SJSA1 (cell line): ENCODE data around the gene TECTA. TPM values are rescaled to one million over a fixed set of nuclear protein-coding genes. Genes with fewer than 3 reads are reported as not detected.
"Not testable (repeated sequence)": the region's sequence is repeated elsewhere in the genome, so short reads cannot be mapped to it uniquely, and the experiment has no call there.

Experiments
- DNase-seq, 2 experiments: peaks; one replicate each; pipeline ENCODE4 v3.0.0-alpha.2; 2015 to 2020; ENCODE audit warnings: low spot score in 2 of 2, low read depth in 1 of 2
- H3K27ac ChIP-seq: fragments of 250-450 bp; sonication (Bioruptor Pico); 2 replicates; pipeline ENCODE4 v1.5.1; 2020; ENCODE audit warnings: mild to moderate bottlenecking, moderate library complexity
- H3K27me3 ChIP-seq: fragments of 250-450 bp; sonication (Bioruptor Pico); replicated peaks from 2 replicates; pipeline ENCODE4 v1.5.1; 2020; ENCODE audit warnings: mild to moderate bottlenecking, moderate library complexity
- H3K36me3 ChIP-seq: fragments of 250-450 bp; sonication (Bioruptor Pico); 2 replicates; pipeline ENCODE4 v1.5.1; 2020; ENCODE audit warnings: mild to moderate bottlenecking
- H3K4me1 ChIP-seq: fragments of 250-450 bp; sonication (Bioruptor Pico); replicated peaks from 2 replicates; pipeline ENCODE4 v1.6.1; 2021; ENCODE audit warnings: mild to moderate bottlenecking
- H3K4me3 ChIP-seq: fragments of 250-450 bp; sonication (Bioruptor Pico); 2 replicates; pipeline ENCODE4 v1.5.1; 2020; ENCODE audit warnings: mild to moderate bottlenecking
- H3K9me3 ChIP-seq: fragments of 250-450 bp; sonication (Bioruptor Pico); replicated peaks from 2 replicates; pipeline ENCODE4 v1.5.1; 2020; ENCODE audit warnings: mild to moderate bottlenecking
- total RNA-seq: library from RNA; depleted of rRNA; stranded (reverse); fragments of >200 nt; shearing (Covaris generic); gene quantifications from 2 replicates; pipeline ENCODE4 v1.2.3, GENCODE V29; 2014

The TECTA gene
- total RNA-seq, 1 experiment from 2014 or later = 0.03 TPM

DNA sequence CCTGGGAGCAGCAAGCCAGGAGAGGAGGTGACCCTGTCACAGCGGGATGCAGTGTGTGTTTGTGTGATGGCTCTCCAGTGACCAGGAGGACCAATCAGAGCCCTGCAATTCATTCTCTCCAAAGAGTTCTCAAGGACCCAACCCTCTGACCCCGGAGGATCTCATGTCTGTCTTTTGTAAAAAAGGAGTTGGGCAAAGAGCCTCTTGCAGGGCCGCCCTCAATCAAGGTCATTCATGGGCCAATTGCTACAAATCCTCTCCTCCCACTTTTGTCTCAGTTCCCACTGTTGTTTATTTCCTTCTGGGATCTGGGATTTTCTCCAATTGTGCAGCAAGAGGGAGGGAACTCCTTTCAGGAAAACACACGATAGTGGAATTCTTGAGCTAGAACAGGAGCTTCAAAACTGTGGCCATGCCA lies 4.0 kb downstream of the TECTA start:
- no peak overlapping the region for H3K27ac ChIP-seq
- peaks cover 6% of the 10 kb centered on the region; the same call in 1 of the 2 replicates for H3K4me1 ChIP-seq
- H3K4me3 ChIP-seq = no peak overlapping the region
- H3K27me3 ChIP-seq = no peaks in the 10 kb centered on the region
- no peaks in the 10 kb centered on the region for H3K36me3 ChIP-seq
- H3K9me3 ChIP-seq = no peaks in the 10 kb centered on the region
- no peak for DNase-seq

DNA sequence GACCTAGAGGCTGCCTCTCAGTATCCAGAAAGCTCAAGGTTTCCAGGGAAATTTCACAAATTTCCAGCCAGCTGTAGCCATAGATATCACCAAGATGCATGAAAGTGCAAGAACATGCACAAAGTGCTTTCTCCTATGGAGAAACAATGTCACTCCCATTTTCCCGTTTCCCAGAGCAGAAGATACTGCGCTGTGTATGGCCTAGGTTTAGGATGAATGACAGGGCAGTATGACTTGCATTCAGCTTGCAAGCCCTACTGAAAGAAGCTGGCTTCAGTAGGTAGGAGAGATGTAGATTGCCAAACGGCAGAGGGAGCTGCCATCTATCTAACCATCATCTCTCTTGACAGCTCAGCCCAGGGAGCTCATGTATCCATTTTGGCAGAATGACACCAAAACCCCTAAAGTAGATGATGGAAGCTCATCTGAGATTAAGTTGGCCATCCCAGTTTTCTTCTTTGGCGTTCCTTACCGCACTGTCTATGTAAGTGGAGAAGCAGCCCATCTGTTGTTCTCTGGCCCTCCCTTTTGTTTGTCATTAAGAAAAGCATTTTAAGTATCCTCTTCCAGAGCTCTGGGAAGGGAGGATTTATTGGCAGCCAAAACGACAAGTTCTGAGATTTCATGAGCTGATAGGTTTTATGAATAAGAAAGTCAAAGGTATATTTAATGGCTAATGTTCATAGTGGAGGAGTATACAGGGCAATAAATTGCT lies 4.6 kb downstream of the TECTA start:
- H3K4me1 ChIP-seq = peaks cover under 1% of the 10 kb centered on the region; the same call in 1 of the 2 replicates
- H3K27me3 ChIP-seq = no peaks in the 10 kb centered on the region
- no peak overlapping the region for H3K27ac ChIP-seq
- no peaks in the 10 kb centered on the region for H3K36me3 ChIP-seq
- no peaks in the 10 kb centered on the region for H3K9me3 ChIP-seq
- no peak overlapping the region for H3K4me3 ChIP-seq
- DNase-seq = no peak

DNA sequence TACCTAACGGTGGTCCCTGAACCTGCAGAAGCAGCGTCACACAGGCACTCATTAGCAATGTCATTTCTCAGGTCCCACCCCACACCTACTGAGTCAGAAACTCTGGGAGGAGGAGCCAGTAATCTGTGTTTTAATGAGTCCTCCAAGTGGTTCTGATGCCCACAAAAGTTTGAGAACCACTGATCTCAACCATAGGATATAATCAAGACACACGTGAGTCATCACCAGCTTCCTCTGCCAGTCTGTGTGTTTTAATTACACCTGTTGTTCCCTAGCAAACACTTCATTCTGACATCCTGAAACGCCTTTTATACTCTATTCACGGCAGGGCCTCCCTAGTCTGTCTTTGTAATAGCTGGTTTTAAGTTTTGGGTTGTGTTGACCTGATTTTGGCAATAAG lies 5.8 kb downstream of the TECTA start:
- H3K9me3 ChIP-seq = no peaks in the 10 kb centered on the region
- H3K27ac ChIP-seq = no peak overlapping the region
- no peaks in the 10 kb centered on the region for H3K36me3 ChIP-seq
- H3K4me3 ChIP-seq = no peak overlapping the region
- H3K4me1 ChIP-seq = no peaks in the 10 kb centered on the region
- peaks cover 2% of the 10 kb centered on the region; the same call in 1 of the 2 replicates for H3K27me3 ChIP-seq
- no peak for DNase-seq

DNA sequence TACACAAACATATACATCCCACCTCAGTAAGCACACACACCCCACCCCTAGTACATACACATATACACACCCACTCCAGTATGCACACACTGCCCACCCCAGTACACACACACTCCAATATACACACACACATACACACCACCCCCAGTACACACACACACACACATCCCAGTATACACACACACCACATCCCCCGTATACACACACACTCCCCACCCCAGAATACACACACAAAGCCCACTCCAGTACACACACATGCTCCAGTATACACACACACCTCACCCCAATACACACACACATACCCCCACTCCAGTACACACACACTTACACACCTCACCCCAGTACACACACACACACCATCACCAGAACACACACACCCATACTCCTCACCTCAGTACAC lies 7.4 kb downstream of the TECTA start:
- DNase-seq = no peak
- H3K4me1 ChIP-seq = no peaks in the 10 kb centered on the region
- no peaks in the 10 kb centered on the region for H3K9me3 ChIP-seq
- H3K4me3 ChIP-seq = no peak overlapping the region
- H3K36me3 ChIP-seq = no peaks in the 10 kb centered on the region
- no peak overlapping the region for H3K27ac ChIP-seq
- peaks cover 7% of the 10 kb centered on the region; the same call in 1 of the 2 replicates for H3K27me3 ChIP-seq

DNA sequence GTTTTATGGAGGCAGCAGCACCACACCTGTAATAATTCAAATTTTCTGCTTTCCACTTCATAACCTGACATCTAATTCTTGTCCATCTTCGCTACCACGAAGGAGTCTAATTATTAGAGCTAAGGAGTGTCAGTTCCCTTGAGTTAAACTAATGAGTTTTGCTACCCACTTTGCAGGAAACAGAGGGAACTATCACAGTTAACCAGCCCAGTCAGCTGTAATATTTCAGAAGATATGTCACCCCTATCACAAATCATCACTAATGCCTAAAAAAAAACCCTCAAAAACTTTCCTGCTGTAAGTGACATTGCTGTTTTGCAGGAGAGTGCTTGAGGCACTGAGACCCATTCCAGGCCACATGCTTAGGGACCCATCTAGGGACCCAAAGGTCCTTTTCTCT lies 8.4 kb downstream of the TECTA start:
- H3K9me3 ChIP-seq = no peaks in the 10 kb centered on the region
- no peak for DNase-seq
- H3K36me3 ChIP-seq = no peaks in the 10 kb centered on the region
- no peak overlapping the region for H3K4me3 ChIP-seq
- H3K4me1 ChIP-seq = no peaks in the 10 kb centered on the region
- peaks cover 7% of the 10 kb centered on the region; the same call in 1 of the 2 replicates for H3K27me3 ChIP-seq
- H3K27ac ChIP-seq = no peak overlapping the region

DNA sequence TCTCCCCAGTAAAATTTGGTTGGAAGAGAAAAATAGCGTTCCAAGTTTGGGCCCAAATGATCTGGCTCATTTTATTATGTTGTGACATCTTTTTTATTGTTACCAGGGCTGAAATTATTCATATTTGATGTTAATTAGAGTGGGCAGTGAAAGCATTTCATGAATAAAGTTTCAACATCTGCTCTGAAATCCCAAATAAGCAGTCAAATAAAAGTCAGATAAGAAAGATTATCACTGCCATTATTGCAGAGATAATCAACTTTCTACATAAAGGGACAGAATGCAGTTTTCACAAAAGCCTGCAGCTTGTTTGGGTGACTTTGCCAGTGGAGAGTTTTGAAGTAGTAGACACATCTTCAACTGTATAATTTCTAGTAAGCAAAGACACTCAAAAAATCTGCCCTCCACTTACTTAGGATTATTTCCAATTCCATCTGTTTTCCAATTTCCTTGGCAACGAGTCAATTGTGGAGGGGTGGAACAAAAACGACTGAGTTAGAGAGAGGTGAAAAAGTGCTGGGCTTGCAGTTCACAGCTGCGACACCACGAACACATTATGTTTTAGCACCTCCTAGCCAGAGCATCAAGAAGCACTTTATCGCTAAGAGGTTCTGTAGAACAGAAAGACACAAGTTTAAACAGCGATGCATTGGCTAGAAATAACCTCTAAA lies 9.0 kb downstream of the TECTA start:
- DNase-seq = no peak
- Histone ChIP-seq H3K27ac (no peak overlapping the region), H3K27me3 (peaks cover 7% of the 10 kb centered on the region; the same call in 1 of the 2 replicates)

DNA sequence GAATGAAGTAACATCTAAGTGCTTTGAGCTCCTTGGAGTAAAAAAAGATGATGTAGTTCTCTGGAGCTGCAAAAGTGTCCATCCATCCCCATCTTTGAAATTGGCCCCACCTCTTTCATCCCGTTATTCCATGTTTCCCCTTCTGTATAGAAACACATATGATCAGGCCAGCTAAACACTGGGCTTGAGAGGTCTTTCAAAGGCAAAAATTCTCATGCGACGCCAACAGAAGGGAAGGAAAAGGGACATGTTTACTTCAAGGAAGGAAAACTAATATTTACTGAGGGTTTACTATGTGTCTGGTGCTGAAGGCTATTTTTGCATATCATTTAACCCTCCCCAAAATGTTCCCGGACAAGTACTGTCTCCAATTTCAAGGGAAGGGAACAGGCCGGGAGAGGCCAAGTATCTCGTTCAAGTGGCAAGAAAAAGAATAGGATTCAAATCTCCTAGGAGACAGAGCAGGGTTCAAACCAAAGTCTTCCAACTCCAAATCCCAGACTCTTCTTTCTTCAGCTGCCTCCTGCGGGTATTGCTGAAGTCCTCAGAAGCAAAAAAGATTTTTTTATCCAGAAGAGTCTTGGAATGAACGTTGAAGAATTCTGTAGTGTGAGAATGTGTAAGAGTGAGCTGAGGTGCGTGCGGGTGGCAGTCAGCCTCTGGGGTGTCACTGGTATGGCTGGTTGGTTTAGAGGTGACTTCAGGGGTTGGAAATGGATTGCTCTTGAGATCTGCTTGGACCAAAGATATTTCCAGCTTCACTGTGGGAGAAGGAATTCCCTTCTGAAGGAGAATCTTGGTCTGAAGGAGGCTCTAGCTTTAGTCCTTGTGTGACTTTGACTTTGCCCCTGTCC lies 10.1 kb downstream of the TECTA start:
- Histone ChIP-seq H3K4me3 (no peak overlapping the region), H3K27me3 (peaks cover 7% of the 10 kb centered on the region; the same call in 1 of the 2 replicates), H3K36me3 (no peaks in the 10 kb centered on the region), H3K9me3 (no peaks in the 10 kb centered on the region), H3K4me1 (no peaks in the 10 kb centered on the region), H3K27ac (no peak overlapping the region)
- DNase-seq = no peak

More for the DNA sequence above, 9.0 kb downstream of the TECTA start:
- Histone ChIP-seq H3K9me3 (no peaks in the 10 kb centered on the region), H3K4me3 (no peak overlapping the region), H3K4me1 (no peaks in the 10 kb centered on the region), H3K36me3 (no peaks in the 10 kb centered on the region)

DNA sequence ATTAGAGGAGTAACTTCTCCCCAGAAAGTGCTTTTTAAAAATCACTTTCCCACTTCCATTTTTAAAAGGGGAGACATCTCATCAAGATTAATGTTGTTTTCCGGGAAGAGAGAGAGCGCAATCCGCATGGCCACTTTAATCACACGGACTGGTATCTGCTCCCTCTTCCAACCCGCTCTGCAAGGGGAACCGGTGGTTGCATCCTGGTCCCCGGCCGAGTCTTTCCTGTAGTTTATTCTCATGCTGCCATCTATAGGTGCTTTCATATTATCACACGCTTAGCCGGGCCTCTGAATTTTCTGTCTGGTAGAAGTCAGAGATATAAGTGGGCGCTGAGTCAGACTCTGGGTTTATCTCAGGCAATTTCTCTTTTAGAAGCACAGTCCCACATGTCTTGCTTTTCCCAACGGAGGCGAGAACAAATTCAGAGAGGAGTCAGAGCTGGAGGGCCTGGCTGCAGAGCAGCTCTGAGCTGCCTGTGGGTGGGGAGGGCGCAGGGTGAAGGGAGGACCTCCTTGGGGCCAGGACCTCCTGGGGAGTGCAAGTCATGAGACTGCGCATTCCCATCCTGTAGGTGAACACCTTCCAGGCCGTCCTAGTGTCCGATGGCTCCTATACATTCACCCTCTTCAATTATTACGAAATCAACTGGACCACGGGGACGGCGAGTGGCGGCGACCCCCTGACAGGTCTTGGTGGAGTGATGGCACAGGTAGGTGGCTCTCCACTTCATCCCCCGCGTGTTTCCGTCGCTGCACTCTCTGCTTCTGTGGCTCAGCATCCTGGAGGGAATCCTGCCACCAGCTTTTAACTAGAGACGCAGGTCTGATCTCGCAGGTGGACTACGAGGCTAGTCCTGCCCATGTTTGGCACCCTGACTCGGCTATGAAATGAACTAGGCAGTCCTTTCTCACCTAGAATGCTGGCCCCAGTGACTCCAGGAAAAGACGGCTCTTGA lies 11.7 kb downstream of the TECTA start:
- Histone ChIP-seq H3K27me3 (peaks cover 7% of the 10 kb centered on the region; the same call in 1 of the 2 replicates), H3K4me3 (no peak overlapping the region), H3K9me3 (no peaks in the 10 kb centered on the region), H3K4me1 (no peaks in the 10 kb centered on the region), H3K36me3 (no peaks in the 10 kb centered on the region), H3K27ac (no peak overlapping the region)
- peak; percentile 49 to 52 for DNase-seq

DNA sequence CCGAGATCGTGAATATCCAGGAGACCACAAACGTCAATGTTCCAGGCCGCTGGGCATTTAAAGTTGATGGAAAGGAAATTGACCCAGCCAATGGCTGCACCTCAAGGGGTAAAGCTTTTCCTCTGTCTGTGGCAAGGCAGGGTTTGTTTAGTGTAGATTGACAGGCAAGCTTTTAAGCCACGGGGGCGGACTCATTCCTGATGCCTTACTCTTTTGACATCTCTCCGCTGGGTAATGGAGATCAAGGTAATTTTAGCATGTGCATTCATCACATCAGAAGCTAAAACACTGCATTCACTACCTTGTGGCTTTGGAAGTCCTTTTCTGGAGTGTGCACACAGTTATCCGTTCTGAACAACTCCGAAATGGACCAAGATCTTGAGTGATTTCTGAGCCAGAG lies 12.6 kb downstream of the TECTA start:
- Histone ChIP-seq H3K36me3 (no peaks in the 10 kb centered on the region), H3K4me1 (no peaks in the 10 kb centered on the region), H3K27ac (no peak overlapping the region), H3K9me3 (no peaks in the 10 kb centered on the region), H3K4me3 (no peak overlapping the region), H3K27me3 (peaks cover 7% of the 10 kb centered on the region; the same call in 1 of the 2 replicates)
- DNase-seq = no peak

DNA sequence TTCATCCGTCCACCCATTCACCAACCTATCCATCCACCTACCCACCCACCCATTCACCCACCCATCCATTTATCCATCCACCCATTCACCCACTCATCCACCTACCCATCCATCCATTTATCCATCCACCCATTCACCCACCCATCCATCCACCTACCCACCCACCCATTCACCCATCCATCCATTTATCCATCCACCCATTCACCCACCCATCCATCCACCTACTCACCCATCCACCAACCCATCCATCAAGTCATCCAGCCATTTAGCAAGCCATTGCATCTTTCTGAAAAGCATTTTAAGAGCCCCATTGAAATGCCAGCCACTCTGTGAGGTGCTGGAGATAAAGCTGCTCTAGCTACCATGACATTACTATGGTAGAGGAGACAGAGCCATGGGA lies 14.0 kb downstream of the TECTA start:
- H3K27me3 ChIP-seq, H3K36me3 ChIP-seq, H3K4me1 ChIP-seq, H3K4me3 ChIP-seq, H3K27ac ChIP-seq, DNase-seq, H3K9me3 ChIP-seq: not testable (repeated sequence)

DNA sequence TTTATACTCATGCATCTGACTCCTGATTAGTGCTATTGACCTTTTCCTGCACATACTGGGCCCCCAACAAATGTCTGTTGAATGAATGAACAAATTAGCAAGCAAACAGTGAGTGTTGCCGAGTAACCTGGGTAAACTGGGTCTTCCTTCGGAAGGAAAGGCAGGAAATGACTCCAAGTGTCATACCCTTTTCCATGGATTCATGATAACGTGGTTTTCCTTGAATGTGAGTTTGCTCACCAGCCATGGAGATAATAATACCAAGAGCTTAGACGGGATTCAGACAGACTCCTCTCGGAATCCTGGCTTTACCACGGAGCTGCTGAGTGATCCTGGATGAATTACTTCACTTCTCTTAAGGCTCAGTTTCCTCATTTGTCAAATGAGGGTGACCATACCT lies 16.7 kb downstream of the TECTA start:
- no peak overlapping the region for H3K4me3 ChIP-seq
- H3K4me1 ChIP-seq = no peaks in the 10 kb centered on the region
- H3K27me3 ChIP-seq = no peaks in the 10 kb centered on the region
- H3K27ac ChIP-seq = no peak overlapping the region
- H3K36me3 ChIP-seq = no peaks in the 10 kb centered on the region
- H3K9me3 ChIP-seq = no peaks in the 10 kb centered on the region
- no peak for DNase-seq

DNA sequence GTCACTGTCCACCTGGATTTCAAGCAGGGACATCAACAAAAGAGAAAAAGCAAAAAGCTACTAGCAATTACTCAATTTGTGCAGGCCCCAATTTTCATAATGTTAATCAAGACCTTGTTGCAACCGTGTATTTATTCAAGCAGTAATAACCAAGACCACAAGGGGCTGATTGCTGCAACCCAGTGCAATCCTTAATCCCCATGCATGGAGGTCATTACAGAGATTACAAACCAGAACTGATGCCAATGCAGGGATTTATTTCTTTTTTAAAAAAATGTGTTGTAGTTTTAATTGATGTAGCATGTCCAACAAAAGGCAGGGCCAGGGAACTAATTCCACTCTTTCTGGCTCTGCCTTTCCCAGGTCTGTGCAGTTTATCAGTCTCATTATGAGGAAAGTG lies 18.4 kb downstream of the TECTA start:
- no peaks in the 10 kb centered on the region for H3K9me3 ChIP-seq
- no peak overlapping the region for H3K27ac ChIP-seq
- H3K36me3 ChIP-seq = no peaks in the 10 kb centered on the region
- H3K4me1 ChIP-seq = no peaks in the 10 kb centered on the region
- no peak for DNase-seq
- H3K27me3 ChIP-seq = no peaks in the 10 kb centered on the region
- no peak overlapping the region for H3K4me3 ChIP-seq

DNA sequence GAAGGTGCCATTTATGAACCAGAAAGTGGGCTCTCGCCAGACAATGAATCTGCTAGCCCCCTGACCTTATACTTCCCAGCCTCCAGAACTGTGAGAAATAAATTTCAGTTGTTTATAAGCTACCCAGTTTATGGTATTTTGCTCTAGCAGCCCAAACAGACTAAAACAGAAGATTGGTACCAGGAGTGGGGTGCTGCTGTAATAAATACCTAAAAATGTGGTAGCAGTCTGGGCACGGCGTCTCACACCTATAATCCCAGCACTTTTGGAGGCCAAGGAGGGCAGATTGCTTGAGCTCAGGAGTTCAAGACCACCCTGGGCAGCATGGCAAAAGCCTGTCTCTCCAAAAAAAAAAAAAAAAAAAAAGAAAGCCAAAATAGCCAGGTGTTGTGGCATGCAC lies 21.3 kb downstream of the TECTA start:
- Histone ChIP-seq H3K27me3 (no peaks in the 10 kb centered on the region), H3K4me1 (no peaks in the 10 kb centered on the region), H3K27ac (no peak overlapping the region), H3K36me3 (no peaks in the 10 kb centered on the region), H3K4me3 (no peak overlapping the region), H3K9me3 (no peaks in the 10 kb centered on the region)
- no peak for DNase-seq
